SK-N-SH (cell line): ENCODE data around the gene ATG7. TPM values are rescaled to one million over a fixed set of nuclear protein-coding genes. Genes with fewer than 3 reads are reported as not detected.

Source experiments
- CTCF ChIA-PET: fragments of 300-600, 350-600 bp; formaldehyde crosslinking; extraction: SDS; loops from one replicate; lab custom pipeline; 2021; lab: Yijun Ruan, JAX
- POLR2A ChIA-PET: fragments of 350-600 bp; sonication (Branson Sonifier 250); formaldehyde crosslinking; extraction: SDS; loops from one replicate; lab custom pipeline; 2020; ENCODE audit warnings: antibody characterized with exemption, inconsistent platforms; lab: Yijun Ruan, JAX
- DNase-seq: peaks from one replicate; pipeline ENCODE4 v3.0.0; 2012
- H2AFZ ChIP-seq: fragments of 200-600 bp; sonication (generic); 2 replicates; pipeline ENCODE4 v1.8.1; 2016; ENCODE audit warnings: antibody characterized with exemption, mild to moderate bottlenecking, low read depth
- H3F3A ChIP-seq: fragments of 200-600 bp; sonication (generic); replicated peaks from 2 replicates; pipeline ENCODE3; 2016; ENCODE audit warnings: antibody characterized with exemption, mild to moderate bottlenecking; ENCODE audit not compliant: insufficient read depth
- H3K27ac ChIP-seq, 2 experiments: fragments of 200-500 bp in 1 of 2; fragments of 200-600 bp in 1 of 2; sonication (Bioruptor generic) in 1 of 2; sonication (generic), shearing (Covaris generic) in 1 of 2; 2 replicates each; pipeline versions ENCODE4 v1.5.1 to v1.6.1; 2014 to 2016; ENCODE audit warnings: low read depth in 2 of 2, inconsistent platforms in 1 of 2, low read length in 1 of 2, mild to moderate bottlenecking in 1 of 2, mixed read lengths in 1 of 2
- H3K27me3 ChIP-seq: fragments of 200-600 bp; sonication (generic), shearing (Covaris generic); 2 replicates; pipeline ENCODE4 v1.6.1; 2016; ENCODE audit warnings: mixed run types; ENCODE audit not compliant: insufficient read depth
- H3K36me3 ChIP-seq, 2 experiments: fragments of 200-500 bp in 1 of 2; fragments of 200-600 bp in 1 of 2; sonication (Bioruptor generic) in 1 of 2; sonication (generic) in 1 of 2; replicated peaks in 1 of 2; 2 replicates each; pipeline versions ENCODE3 to v1.5.1; 2014 to 2016; ENCODE audit warnings: low read length in 1 of 2, mild to moderate bottlenecking in 1 of 2; ENCODE audit not compliant: insufficient read depth in 2 of 2, control insufficient read depth in 1 of 2
- H3K4me1 ChIP-seq, 2 experiments: fragments of 200-500 bp in 1 of 2; fragments of 200-600 bp in 1 of 2; sonication (Bioruptor generic) in 1 of 2; sonication (generic), shearing (Covaris generic) in 1 of 2; 2 replicates each; pipeline versions ENCODE4 v1.5.1 to v1.6.1; 2014 to 2016; ENCODE audit warnings: low read depth in 1 of 2, low read length in 1 of 2, mixed run types in 1 of 2; ENCODE audit not compliant: insufficient read depth in 2 of 2, control insufficient read depth in 1 of 2
- H3K4me2 ChIP-seq: fragments of 200-600 bp; sonication (generic), shearing (Covaris generic); 2 replicates; pipeline ENCODE4 v1.6.1; 2017; ENCODE audit warnings: mixed run types
- H3K4me3 ChIP-seq, 2 experiments: fragments of 200-500 bp in 1 of 2; fragments of 200-600 bp in 1 of 2; sonication (Bioruptor generic) in 1 of 2; sonication (generic), shearing (Covaris generic) in 1 of 2; 2 replicates each; pipeline versions ENCODE4 v1.5.1 to v1.8.1; 2014 to 2016; ENCODE audit warnings: low read depth in 2 of 2, inconsistent platforms in 1 of 2, low read length in 1 of 2, mild to moderate bottlenecking in 1 of 2, mixed read lengths in 1 of 2, moderate library complexity in 1 of 2
- H3K79me2 ChIP-seq: fragments of 200-600 bp; sonication (generic); 2 replicates; pipeline ENCODE4 v1.8.1; 2017; ENCODE audit warnings: mild to moderate bottlenecking; ENCODE audit not compliant: insufficient read depth
- H3K9ac ChIP-seq: fragments of 200-600 bp; sonication (generic); 2 replicates; pipeline ENCODE4 v1.6.1; 2017; ENCODE audit warnings: mixed run types
- H3K9me2 ChIP-seq: fragments of 200-600 bp; sonication (generic); 2 replicates; pipeline ENCODE4 v1.6.1; 2017; ENCODE audit warnings: mixed run types
- H3K9me3 ChIP-seq: fragments of 200-600 bp; sonication (generic); 2 replicates; pipeline ENCODE4 v1.6.1; 2017; ENCODE audit warnings: mixed run types, mild to moderate bottlenecking, moderate library complexity
- H4K20me1 ChIP-seq: fragments of 200-600 bp; sonication (generic); 2 replicates; pipeline ENCODE4 v1.6.1; 2017; ENCODE audit warnings: mild to moderate bottlenecking, mixed run types; ENCODE audit not compliant: insufficient read depth
- CTCF ChIP-seq: fragments of 200-600 bp; sonication (generic); IDR thresholded peaks from 2 replicates; pipeline ENCODE4 v1.6.1; 2017; ENCODE audit warnings: antibody characterized with exemption, mild to moderate bottlenecking, moderate library complexity
- EP300 ChIP-seq, 2 experiments: IDR thresholded peaks; 2 replicates each; pipeline versions ENCODE4 v1.4.0 to v1.6.1; 2012; ENCODE audit warnings: borderline replicate concordance in 1 of 2, low read depth in 1 of 2, low read length in 1 of 2
- EZH2phosphoT487 ChIP-seq: fragments of 200-600 bp; sonication (generic); IDR thresholded peaks from 2 replicates; pipeline ENCODE4 v1.6.1; 2017; ENCODE audit warnings: low read depth, mixed run types, mild to moderate bottlenecking, antibody characterized with exemption, moderate library complexity, borderline replicate concordance
- MEF2A ChIP-seq: IDR thresholded peaks from 2 replicates; pipeline ENCODE4 v1.4.0; 2012; ENCODE audit warnings: low read depth, borderline replicate concordance
- MXI1 ChIP-seq: IDR thresholded peaks from 2 replicates; pipeline ENCODE4 v1.6.1; 2012; ENCODE audit warnings: mild to moderate bottlenecking, low read depth, low read length, improper control_type of control experiment
- REST ChIP-seq: IDR thresholded peaks from 2 replicates; pipeline ENCODE4 v1.6.1; 2012; ENCODE audit warnings: mild to moderate bottlenecking, low read depth, low read length, moderate library complexity
- RFX5 ChIP-seq: IDR thresholded peaks from 2 replicates; pipeline ENCODE4 v1.6.1; 2012; ENCODE audit warnings: mild to moderate bottlenecking, improper control_type of control experiment, low read length
- RXRA ChIP-seq: IDR thresholded peaks from 2 replicates; pipeline ENCODE4 v1.4.0; 2012; ENCODE audit warnings: low read depth, mild to moderate bottlenecking, borderline replicate concordance
- SIN3A ChIP-seq: IDR thresholded peaks from 2 replicates; pipeline ENCODE4 v1.6.1; 2012; ENCODE audit warnings: low read depth, mild to moderate bottlenecking, low read length, moderate library complexity, borderline replicate concordance
- SMC3 ChIP-seq: IDR thresholded peaks from 2 replicates; pipeline ENCODE4 v1.6.1; 2012; ENCODE audit warnings: low read depth, low read length, improper control_type of control experiment
- TAF1 ChIP-seq: IDR thresholded peaks from 2 replicates; pipeline ENCODE4 v1.6.1; 2012; ENCODE audit warnings: low read depth, mild to moderate bottlenecking, low read length, moderate library complexity, borderline replicate concordance
- TCF12 ChIP-seq: IDR thresholded peaks from 2 replicates; pipeline ENCODE4 v1.4.0; 2012
- WGBS: methylation state at CpG from one replicate; pipeline ENCODE4 v1.1.6; 2017; ENCODE audit warnings: low lambda C conversion rate; 5-methylcytosine and 5-hydroxymethylcytosine counted together
- polyA plus RNA-seq, 3 experiments: library from polyadenylated mRNA; depleted of rRNA; stranded (reverse); fragments of >200 nt; gene quantifications; 2 replicates each; pipeline ENCODE4 v1.2.3, GENCODE V29; 2012
- TF ChIP-seq, protein P1 (sequence below): IDR thresholded peaks from 2 replicates; pipeline ENCODE4 v1.4.0; 2012; ENCODE audit warnings: low read depth, borderline replicate concordance

Gene ATG7
- polyA plus RNA-seq, 1 of the 3 experiments (the other 2 are of a cell fraction): 29.5 TPM

DNA sequence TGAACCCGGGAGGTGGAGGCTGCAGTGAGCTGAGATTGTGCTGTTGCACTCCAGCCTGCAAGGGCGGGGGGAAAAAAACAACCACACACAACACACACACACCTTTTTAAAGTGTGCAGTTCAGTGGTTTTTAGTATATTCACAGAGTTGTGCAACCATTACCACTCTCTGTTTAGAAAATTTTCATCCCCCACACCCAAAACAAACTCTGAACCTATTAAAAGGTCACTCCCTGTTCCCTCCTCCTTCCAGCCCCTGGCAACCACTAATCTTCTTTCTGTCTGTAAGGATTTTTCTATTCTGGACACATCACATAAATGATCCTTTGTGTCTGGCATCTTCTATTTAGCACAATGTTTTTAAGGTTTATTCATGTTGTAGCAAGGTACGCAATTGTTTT, 159.1 kb downstream of the ATG7 start (continued):
- TF ChIP-seq REST (no peak), SMC3 (no peak), MXI1 (no peak), SIN3A (no peak), EZH2phosphoT487 (no peak), MEF2A (no peak), RFX5 (no peak)
- TF ChIP-seq, all 33 proteins: peak for 0

GRCh38 chr3:11434017-11434526, 161.9 kb downstream of the ATG7 start:
- no peak overlapping the region for H2AFZ ChIP-seq
- H3K9me3 ChIP-seq: no peaks in the 10 kb centered on the region
- H3K4me3 ChIP-seq: no peak overlapping the region
- H3K9me2 ChIP-seq: no peaks in the 10 kb centered on the region
- DNase-seq: peak; percentile 41
- H3K4me1 ChIP-seq: peaks cover 8 to 13% of the 10 kb centered on the region in 2 experiments; a peak in 3 of 4 replicates
- peak overlapping the region; percentile 74 to 86 for H3K27ac ChIP-seq
- H3K36me3 ChIP-seq: peaks cover 0 to 3% of the 10 kb centered on the region in 2 experiments
- no peak overlapping the region for H3K9ac ChIP-seq
- WGBS: 56% methylated on average over 3 of the region's 3 CpGs
- no peaks in the 10 kb centered on the region for H3K79me2 ChIP-seq
- peak in 1 of 2 experiments; percentile 32; a peak in 1 of 4 replicates for TF ChIP-seq EP300 (IDR thresholded peaks at IDR 0.05; ENCODE audit: borderline replicate concordance in 1 of 2, low read depth in 1 of 2, low read length in 1 of 2)
- no peak for TF ChIP-seq TAF1
- TF ChIP-seq TCF12: peak; percentile 84
- TF ChIP-seq CTCF: no peak
- TF ChIP-seq, protein P1, sequence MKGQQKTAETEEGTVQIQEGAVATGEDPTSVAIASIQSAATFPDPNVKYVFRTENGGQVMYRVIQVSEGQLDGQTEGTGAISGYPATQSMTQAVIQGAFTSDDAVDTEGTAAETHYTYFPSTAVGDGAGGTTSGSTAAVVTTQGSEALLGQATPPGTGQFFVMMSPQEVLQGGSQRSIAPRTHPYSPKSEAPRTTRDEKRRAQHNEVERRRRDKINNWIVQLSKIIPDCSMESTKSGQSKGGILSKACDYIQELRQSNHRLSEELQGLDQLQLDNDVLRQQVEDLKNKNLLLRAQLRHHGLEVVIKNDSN: 0 out of 2 replicates have a peak, but pooled peaks have one; percentile 22
- TF ChIP-seq RXRA: no peak
- no peaks in the 10 kb centered on the region for H4K20me1 ChIP-seq
- peak overlapping the region; percentile 4; the same call in 1 of the 2 replicates for H3K4me2 ChIP-seq
- peaks cover 3% of the 10 kb centered on the region for H3F3A ChIP-seq
- ChIA-PET CTCF (no interaction called here), POLR2A (no interaction called here)
- no peaks in the 10 kb centered on the region for H3K27me3 ChIP-seq
